ENCODE results near the gene NDFIP2. TPM values are rescaled to one million over a fixed set of nuclear protein-coding genes. Genes with fewer than 3 reads are reported as not detected.

Gene NDFIP2
- total and polyA plus RNA-seq, 10 of the 15 experiments (the other 5 are each of a cell fraction or from before 2014, with no cell fraction given): 17.9 to 57.2 (median 30.6) TPM

- TF ChIP-seq ZZZ3 (IDR thresholded peaks at IDR 0.05; ENCODE audit: control insufficient read depth, insufficient read length, low read depth) (no peak), TCF3 (IDR thresholded peaks at IDR 0.05; ENCODE audit: borderline replicate concordance, insufficient read depth, low read depth, low read length) (no peak), USF2 (IDR thresholded peaks at IDR 0.05; ENCODE audit: borderline replicate concordance, low read depth, low read length) (no peak), CHD1 (IDR thresholded peaks at IDR 0.05; ENCODE audit: low read depth, low read length) (no peak)
Observed at GRCh38 chr13:79475569-79475968, 5.4 kb upstream of the NDFIP2 start (continued).

GRCh38 chr13:79477968-79478367 lies 3.0 kb upstream of the NDFIP2 start:
- ChIA-PET RAD21 (ENCODE audit: unreplicated experiment) (interaction anchor here (1.0 to 1.6 kb wide), 3 partner anchors 19 to 63 kb away, joined by 4 to 13 read pairs (median 7); no protein-coding TSS in a partner anchor), SMC1A (ENCODE audit: uncharacterized antibody, unreplicated experiment) (interaction anchor here (0.8 to 2.1 kb wide), 7 partner anchors 10 to 62 kb away, joined by 3 to 7 read pairs (median 3); no protein-coding TSS in a partner anchor), CTCF (interaction anchor here (1.3 to 1.6 kb wide), 3 partner anchors 54 to 63 kb away, joined by 3 to 11 read pairs (median 6); no protein-coding TSS in a partner anchor), POLR2A (interaction anchor here (0.8 to 1.0 kb wide), 2 partner anchors 10 to 26 kb away, joined by 3 to 4 read pairs; no protein-coding TSS in a partner anchor)
- Histone ChIP-seq H3K4me1 (ENCODE audit: control insufficient read depth, insufficient read depth, low read length) (peaks cover 4% of the 10 kb centered on the region; the same call in 1 of the 2 replicates), H3K27ac (ENCODE audit: control insufficient read depth, insufficient read depth) (no peak overlapping the region), H3K9ac (ENCODE audit: control insufficient read depth, insufficient read depth, low read length) (no peak overlapping the region), H3K36me3 (ENCODE audit: control insufficient read depth in 2 of 2, insufficient read depth in 2 of 2, low read length in 1 of 2) (no peaks in the 10 kb centered on the region), H4K20me1 (ENCODE audit: control insufficient read depth, insufficient read depth) (no peaks in the 10 kb centered on the region), H3K4me2 (ENCODE audit: control insufficient read depth, insufficient read depth) (no peak overlapping the region), H3K4me3 (no peak overlapping the region), H3K79me2 (ENCODE audit: control insufficient read depth, insufficient read depth, low read length) (peaks cover 2% of the 10 kb centered on the region; the same call in 1 of the 2 replicates), H3K27me3 (replicated peaks in 1 of 2; ENCODE audit: control insufficient read depth in 2 of 2, insufficient read depth in 2 of 2, low read length in 1 of 2) (no peaks in the 10 kb centered on the region), H2AFZ (ENCODE audit: control insufficient read depth, low read depth, low read length) (no peak overlapping the region), H3K9me3 (replicated peaks; ENCODE audit: control insufficient read depth, insufficient read depth, low read length) (no peaks in the 10 kb centered on the region)
- in situ Hi-C loops (cut with MboI): no loop called here
- no TSS peak for BruUV-seq (replicated peaks)
- intact Hi-C loops (cut with micrococcal nuclease; ENCODE audit: unreplicated experiment): no loop called here
- FAIRE-seq (no peak), DNase-seq (ENCODE audit: low read depth, low spot score) (no peak), ATAC-seq (no peak)
- 60% methylated on average over 3 of the region's 3 CpGs for WGBS (ENCODE audit: insufficient coverage, insufficient replicate concordance, low lambda C conversion rate, missing lambda C conversion rate)
- TF ChIP-seq PBX3 (IDR thresholded peaks at IDR 0.05; ENCODE audit: insufficient replicate concordance, low read depth, low read length): no peak
- no peak for TF ChIP-seq ATF3 (IDR thresholded peaks at IDR 0.05; ENCODE audit: borderline replicate concordance, extremely low read depth, low read depth, low read length)
- no peak for TF ChIP-seq MYB (IDR thresholded peaks at IDR 0.05; ENCODE audit: borderline replicate concordance, low read depth, low read length)
- no peak for TF ChIP-seq ZNF622 (IDR thresholded peaks at IDR 0.05)
- no peak for TF ChIP-seq HDAC2 (IDR thresholded peaks at IDR 0.05)
- no peak for TF ChIP-seq PAX5 (IDR thresholded peaks at IDR 0.05; ENCODE audit: borderline replicate concordance, low read depth, low read length)
- no peak for TF ChIP-seq ZNF24 (IDR thresholded peaks at IDR 0.05)
- no peak for TF ChIP-seq NFYA (IDR thresholded peaks at IDR 0.05; ENCODE audit: borderline replicate concordance, low read depth, low read length)
- TF ChIP-seq ZBED1 (IDR thresholded peaks at IDR 0.05; ENCODE audit: borderline replicate concordance): no peak
